Right lobe of liver (tissue), 6 donors: Measurements from ENCODE around the gene RCBTB2. TPM values are rescaled to one million over a fixed set of nuclear protein-coding genes. Genes with fewer than 3 reads are reported as not detected.

Experiments used
- ATAC-seq, 4 donors: fragments of 200-7000 bp; cut with Tn5 transposase; one replicate each; pipeline ENCODE4 v1.9.1; 2020; ENCODE audit warnings: mild to moderate bottlenecking in 4 of 4, moderate library complexity in 4 of 4
- DNase-seq, 3 donors: peaks; one replicate each; pipeline ENCODE4 v3.0.0-alpha.2; 2020
- H3K27ac ChIP-seq, 3 donors: fragments of 200-600 bp; one replicate each; pipeline ENCODE4 v1.8.0; 2022
- H3K27me3 ChIP-seq, 2 donors: fragments of 200-600 bp; one replicate each; pipeline ENCODE4 v1.8.0; 2022
- H3K36me3 ChIP-seq, 4 donors: fragments of 200-600 bp; sonication (generic) in 1 of 4; one replicate each; pipeline versions ENCODE4 v1.5.1 to v1.8.0; 2017 to 2022; ENCODE audit warnings: control low read depth in 1 of 4
- H3K4me1 ChIP-seq, 4 donors: fragments of 200-600 bp; sonication (generic) in 1 of 4; one replicate each; pipeline versions ENCODE4 v1.5.1 to v1.8.0; 2017 to 2022; ENCODE audit warnings: control low read depth in 1 of 4
- H3K4me3 ChIP-seq, 3 donors: fragments of 200-600 bp; one replicate each; pipeline ENCODE4 v1.8.0; 2022
- H3K9me3 ChIP-seq, 4 donors: fragments of 200-600 bp; sonication (generic) in 1 of 4; one replicate each; pipeline versions ENCODE4 v1.5.1 to v1.8.0; 2017 to 2022; ENCODE audit warnings: control low read depth in 1 of 4
- POLR2A ChIP-seq: fragments of 450-650 bp; IDR thresholded peaks from one replicate; pipeline ENCODE4 v1.6.1; 2017; ENCODE audit warnings: antibody characterized with exemption, mild to moderate bottlenecking
- WGBS: methylation state at CpG from one replicate; pipeline ENCODE4 v1.1.6; 2018; ENCODE audit warnings: low coverage, low lambda C conversion rate; ENCODE audit not compliant: insufficient coverage; ENCODE audit errors: missing lambda C conversion rate; 5-methylcytosine and 5-hydroxymethylcytosine counted together
- intact Hi-C, 2 donors: fragments of 100-400 bp; cut with DNase I; formaldehyde crosslinking; loops; one replicate each; pipeline versions ENCODE4 v1.11.2 to v1.14.1; 2022
- total RNA-seq, 6 experiments: library from RNA; depleted of rRNA in 2 of 6; stranded (reverse); fragments of >200 nt in 2 of 6; fragmentation: NEBNext Ultra II Directional in 3 of 6; extraction: Animal tissue kit (Norgen Biotek cat#: 25700) in 3 of 6; gene quantifications; one replicate each; pipeline versions ENCODE4 v1.1.0 to v1.2.4, GENCODE V29; 2016 to 2023
- TF ChIP-seq, protein P1 (sequence below), 4 donors: fragments of 200-600 bp in 3 of 4; fragments of 450-650 bp in 1 of 4; IDR thresholded peaks; one replicate each; pipeline versions ENCODE4 v1.5.1 to v1.8.0; 2016 to 2022; ENCODE audit warnings: antibody characterized with exemption in 4 of 4, mild to moderate bottlenecking in 2 of 4
- donor health status: DM: no; HTN: yes; CAD: no.
- donor health status: DM: no; HTN: no; CAD: no.
- donor health status: DM: no; HTN: no; CAD: no.
- donor health status: DM: no; HTN: yes; CAD: no.
- donor health status: DM: no; HTN: yes; CAD: no.

Gene RCBTB2
- total RNA-seq, 6 experiments from 2014 or later = 2.6 to 7.5 (median 4.8) TPM

- peaks cover 0 to 13% (median 0%) of the 10 kb centered on the region in 4 donors for H3K4me1 ChIP-seq
- H3K4me3 ChIP-seq = no peak overlapping the region
- TF ChIP-seq POLR2A = no peak
- TF ChIP-seq, protein P1, sequence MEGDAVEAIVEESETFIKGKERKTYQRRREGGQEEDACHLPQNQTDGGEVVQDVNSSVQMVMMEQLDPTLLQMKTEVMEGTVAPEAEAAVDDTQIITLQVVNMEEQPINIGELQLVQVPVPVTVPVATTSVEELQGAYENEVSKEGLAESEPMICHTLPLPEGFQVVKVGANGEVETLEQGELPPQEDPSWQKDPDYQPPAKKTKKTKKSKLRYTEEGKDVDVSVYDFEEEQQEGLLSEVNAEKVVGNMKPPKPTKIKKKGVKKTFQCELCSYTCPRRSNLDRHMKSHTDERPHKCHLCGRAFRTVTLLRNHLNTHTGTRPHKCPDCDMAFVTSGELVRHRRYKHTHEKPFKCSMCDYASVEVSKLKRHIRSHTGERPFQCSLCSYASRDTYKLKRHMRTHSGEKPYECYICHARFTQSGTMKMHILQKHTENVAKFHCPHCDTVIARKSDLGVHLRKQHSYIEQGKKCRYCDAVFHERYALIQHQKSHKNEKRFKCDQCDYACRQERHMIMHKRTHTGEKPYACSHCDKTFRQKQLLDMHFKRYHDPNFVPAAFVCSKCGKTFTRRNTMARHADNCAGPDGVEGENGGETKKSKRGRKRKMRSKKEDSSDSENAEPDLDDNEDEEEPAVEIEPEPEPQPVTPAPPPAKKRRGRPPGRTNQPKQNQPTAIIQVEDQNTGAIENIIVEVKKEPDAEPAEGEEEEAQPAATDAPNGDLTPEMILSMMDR (IDR thresholded peaks at IDR 0.05) = no peak
- no peaks in the 10 kb centered on the region for H3K9me3 ChIP-seq
- intact Hi-C loops = no loop called here
- 87% methylated on average over 8 of the region's 8 CpGs for WGBS
- no peaks in the 10 kb centered on the region for H3K27me3 ChIP-seq
- H3K27ac ChIP-seq = peak overlapping the region in 2 of 3 donors; percentile 13 to 44
- ATAC-seq (no peak), DNase-seq (no peak)
- H3K36me3 ChIP-seq = no peaks in the 10 kb centered on the region
Observed at GRCh38 chr13:48569104-48569666, 36.3 kb upstream of the RCBTB2 start.

GRCh38 chr13:48568370-48569103, 35.7 kb upstream of the RCBTB2 start:
- no peaks in the 10 kb centered on the region for H3K27me3 ChIP-seq
- H3K27ac ChIP-seq = peak overlapping the region; percentile 7 to 45 (median 44)
- no peak for ATAC-seq
- H3K36me3 ChIP-seq = no peaks in the 10 kb centered on the region
- no peak overlapping the region for H3K4me3 ChIP-seq
- WGBS = 53% methylated on average over 6 of the region's 6 CpGs
- H3K4me1 ChIP-seq = peaks cover 0 to 13% (median 0%) of the 10 kb centered on the region in 4 donors
- H3K9me3 ChIP-seq = no peaks in the 10 kb centered on the region
- no peak for TF ChIP-seq POLR2A
- TF ChIP-seq, protein P1 (IDR thresholded peaks at IDR 0.05) = no peak
- intact Hi-C loops = no loop called here
- no peak for DNase-seq

DNA sequence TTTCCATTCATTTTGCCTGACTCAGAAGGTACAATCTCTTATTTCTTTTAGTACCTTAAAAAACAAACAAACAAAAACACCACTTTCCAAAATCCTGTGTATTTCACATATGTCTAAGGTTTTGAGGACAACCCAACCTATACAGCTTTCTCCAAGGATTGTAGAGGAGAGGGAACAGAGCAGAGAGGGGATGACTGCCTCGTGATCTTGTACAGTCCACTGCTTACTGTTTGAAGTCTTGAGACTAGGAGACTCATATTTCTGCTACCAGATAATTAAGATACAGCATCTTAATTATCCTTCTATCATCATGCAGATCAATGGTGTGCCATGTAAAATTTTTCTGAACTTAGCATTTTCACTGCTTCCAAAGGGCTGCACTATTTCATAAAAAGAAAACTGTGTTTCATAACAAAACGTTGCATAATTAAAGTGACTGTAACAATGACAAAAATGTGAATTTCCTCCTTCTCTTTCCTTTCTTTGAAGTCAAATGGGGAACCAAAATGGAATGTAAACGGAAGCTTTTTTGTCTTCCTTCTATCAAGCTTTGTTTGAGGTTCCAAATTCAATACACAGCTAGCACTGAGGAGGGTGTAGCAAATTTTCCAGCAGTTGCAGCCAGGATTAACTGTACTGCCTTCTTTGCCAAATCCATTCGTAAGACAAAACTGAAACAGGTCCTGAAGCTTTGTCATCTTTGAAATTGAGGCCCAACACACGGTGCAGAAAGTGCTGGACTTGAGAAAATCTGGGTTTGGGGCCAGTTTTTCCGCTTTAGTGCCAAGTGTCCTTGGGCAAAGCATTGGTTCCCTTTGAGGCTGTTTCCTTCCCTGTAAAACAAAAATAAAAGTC, 34.9 kb upstream of the RCBTB2 start:
- Histone ChIP-seq H3K4me3 (no peak overlapping the region), H3K4me1 (peaks cover 0 to 13% (median 0%) of the 10 kb centered on the region in 4 donors), H3K9me3 (no peaks in the 10 kb centered on the region), H3K36me3 (no peaks in the 10 kb centered on the region), H3K27ac (peak overlapping the region; percentile 7 to 45 (median 44)), H3K27me3 (no peaks in the 10 kb centered on the region)
- intact Hi-C loops = no loop called here
- WGBS = 26% methylated on average over 6 of the region's 6 CpGs
- peak in 1 of 3 donors; percentile 26 for DNase-seq
- peak in 3 of 4 donors; percentile 30 to 41 (median 30) for ATAC-seq
- TF ChIP-seq, protein P1 (IDR thresholded peaks at IDR 0.05) = no peak
- TF ChIP-seq POLR2A = no peak

DNA sequence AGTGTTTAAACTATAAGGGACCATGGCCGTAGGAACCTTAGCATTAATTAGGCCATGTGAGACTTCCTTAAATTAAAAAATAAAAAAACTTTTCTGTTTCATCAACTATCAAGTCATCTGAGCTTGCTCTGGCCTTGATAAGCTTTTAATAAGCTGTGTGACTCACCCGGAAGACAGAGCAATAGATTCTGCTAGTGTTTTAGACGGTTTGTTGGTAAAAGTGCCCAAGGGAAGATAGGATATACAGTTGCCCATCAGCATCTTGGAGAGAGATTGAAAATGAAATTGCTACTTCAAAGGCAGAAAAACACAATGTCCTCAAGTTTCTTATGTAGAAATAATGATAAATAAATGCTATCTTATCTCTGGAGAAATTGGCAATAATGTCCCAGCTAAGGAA, 31.2 kb upstream of the RCBTB2 start:
- 52% methylated on average over 3 of the region's 3 CpGs for WGBS
- no peaks in the 10 kb centered on the region for H3K27me3 ChIP-seq
- TF ChIP-seq, protein P1 (IDR thresholded peaks at IDR 0.05) = no peak
- no peak for TF ChIP-seq POLR2A
- peaks cover 0 to 9% (median 0%) of the 10 kb centered on the region in 4 donors for H3K4me1 ChIP-seq
- intact Hi-C loops = no loop called here
- H3K27ac ChIP-seq = no peak overlapping the region
- H3K4me3 ChIP-seq = no peak overlapping the region
- no peaks in the 10 kb centered on the region for H3K9me3 ChIP-seq
- no peaks in the 10 kb centered on the region for H3K36me3 ChIP-seq
- no peak for DNase-seq
- peak; percentile 15 to 52 (median 26) for ATAC-seq
